Activated CD4-positive, alpha-beta T cell treated with anti-CD3 and anti-CD28 coated beads, Interleukin-2, Interleukin-6, amounts not matched to agents 100 ng/mL and 50 ng/mL, durations not matched to agents 16 hours and 8 hours (primary cell): ENCODE measurements around the gene PLIN5.

Experiments used
- DNase-seq: peaks from one replicate; pipeline ENCODE4 v3.0.0-alpha.2; 2020

PLIN5 gene

GRCh38 chr19:4503825-4504170 is 31.2 kb downstream of the PLIN5 start:
- DNase-seq: no peak

- no peak for DNase-seq
These were observed 31.7 kb downstream of the PLIN5 start for GRCh38 chr19:4503132-4503824.

- no peak for DNase-seq
These were observed 32.5 kb downstream of the PLIN5 start for GRCh38 chr19:4502282-4503131.

- DNase-seq: no peak
These were observed 33.3 kb downstream of the PLIN5 start for GRCh38 chr19:4501691-4502090.

- DNase-seq: no peak
These were observed 34.0 kb downstream of the PLIN5 start for GRCh38 chr19:4500841-4501591.

- no peak for DNase-seq
These were observed 35.2 kb downstream of the PLIN5 start for GRCh38 chr19:4499855-4500254.

GRCh38 chr19:4499318-4499717 is 35.7 kb downstream of the PLIN5 start:
- DNase-seq: no peak

- no peak for DNase-seq
These were observed 36.3 kb downstream of the PLIN5 start for GRCh38 chr19:4498694-4499093.

- no peak for DNase-seq
These were observed 37.1 kb downstream of the PLIN5 start for GRCh38 chr19:4497770-4498389.

- DNase-seq: no peak
These were observed 38.7 kb downstream of the PLIN5 start for GRCh38 chr19:4496304-4496703.

- DNase-seq: no peak
These were observed 39.6 kb downstream of the PLIN5 start for GRCh38 chr19:4495471-4495870.

GRCh38 chr19:4494691-4495064 is 40.3 kb downstream of the PLIN5 start:
- no peak for DNase-seq

GRCh38 chr19:4493929-4494690 is 40.9 kb downstream of the PLIN5 start:
- DNase-seq: no peak

GRCh38 chr19:4493104-4493928 is 41.7 kb downstream of the PLIN5 start:
- DNase-seq: no peak

- DNase-seq: no peak
These were observed 42.5 kb downstream of the PLIN5 start for GRCh38 chr19:4492337-4493103.

- no peak for DNase-seq
These were observed 43.6 kb downstream of the PLIN5 start for GRCh38 chr19:4491446-4491845.

GRCh38 chr19:4488496-4488895 is 46.5 kb downstream of the PLIN5 start:
- DNase-seq: no peak

GRCh38 chr19:4487572-4487971 is 47.5 kb downstream of the PLIN5 start:
- DNase-seq: no peak

GRCh38 chr19:4483385-4483784 is 51.6 kb downstream of the PLIN5 start:
- no peak for DNase-seq

- DNase-seq: no peak
These were observed 52.2 kb downstream of the PLIN5 start for GRCh38 chr19:4482721-4483364.
